Memory B cell (primary cell): ENCODE results near the gene GIN1.

Experiments used
- ATAC-seq: fragments of 150-1000 bp; cut with Tn5 transposase; 2 replicates; pipeline ENCODE4 v1.10.0; 2021; ENCODE audit warnings: low read depth, mild to moderate bottlenecking, moderate library complexity
- DNase-seq, 2 donors: peaks; one replicate each; pipeline ENCODE4 v3.0.0; 2022; ENCODE audit warnings: low spot score in 2 of 2
- H3K27ac Mint-ChIP-seq: one replicate; pipeline ENCODE4 v1.8.0; 2022; ENCODE audit warnings: mild to moderate bottlenecking, moderate library complexity, mixed read lengths
- H3K27me3 Mint-ChIP-seq: one replicate; pipeline ENCODE4 v1.8.0; 2022; ENCODE audit warnings: mixed read lengths
- H3K36me3 Mint-ChIP-seq: one replicate; pipeline ENCODE4 v1.8.0; 2022; ENCODE audit warnings: mild to moderate bottlenecking, mixed read lengths
- H3K4me1 Mint-ChIP-seq: one replicate; pipeline ENCODE4 v1.8.0; 2022; ENCODE audit warnings: mixed read lengths
- H3K4me3 Mint-ChIP-seq: one replicate; pipeline ENCODE4 v1.8.0; 2022; ENCODE audit warnings: mild to moderate bottlenecking, moderate library complexity, mixed read lengths
- H3K9me3 Mint-ChIP-seq: one replicate; pipeline ENCODE4 v1.8.0; 2022; ENCODE audit warnings: mixed read lengths

GIN1 gene

GRCh38 chr5:103126557-103126956, 6.6 kb upstream of the GIN1 start:
- ATAC-seq = no peak
- H3K36me3 Mint-ChIP-seq = peaks cover 8% of the 10 kb centered on the region
- H3K9me3 Mint-ChIP-seq = no peaks in the 10 kb centered on the region
- no peaks in the 10 kb centered on the region for H3K27me3 Mint-ChIP-seq
- H3K4me3 Mint-ChIP-seq = no peak overlapping the region
- DNase-seq = no peak
- H3K27ac Mint-ChIP-seq = no peak overlapping the region
- peaks cover 30% of the 10 kb centered on the region for H3K4me1 Mint-ChIP-seq

GRCh38 chr5:103122242-103122641, 2.3 kb upstream of the GIN1 start:
- DNase-seq (no peak), ATAC-seq (no peak)
- no peak overlapping the region for H3K4me3 Mint-ChIP-seq
- H3K36me3 Mint-ChIP-seq = peaks cover 7% of the 10 kb centered on the region
- H3K9me3 Mint-ChIP-seq = no peaks in the 10 kb centered on the region
- peaks cover 33% of the 10 kb centered on the region for H3K4me1 Mint-ChIP-seq
- no peak overlapping the region for H3K27ac Mint-ChIP-seq
- H3K27me3 Mint-ChIP-seq = no peaks in the 10 kb centered on the region

- peak overlapping the region; percentile 95 for H3K4me3 Mint-ChIP-seq
- peak overlapping the region; percentile 98 for H3K27ac Mint-ChIP-seq
- no peaks in the 10 kb centered on the region for H3K27me3 Mint-ChIP-seq
- peak; percentile 2 for ATAC-seq
- H3K36me3 Mint-ChIP-seq = peaks cover 7% of the 10 kb centered on the region
- no peak for DNase-seq
- H3K4me1 Mint-ChIP-seq = peaks cover 29% of the 10 kb centered on the region
- no peaks in the 10 kb centered on the region for H3K9me3 Mint-ChIP-seq
Measured at GRCh38 chr5:103120607-103121200, 766 bp upstream of the GIN1 start.

GRCh38 chr5:103119070-103119764, 721 bp downstream of the GIN1 start:
- H3K27me3 Mint-ChIP-seq = no peaks in the 10 kb centered on the region
- DNase-seq = no peak
- H3K4me1 Mint-ChIP-seq = peaks cover 34% of the 10 kb centered on the region
- H3K27ac Mint-ChIP-seq = peak overlapping the region; percentile 98
- no peak for ATAC-seq
- H3K4me3 Mint-ChIP-seq = peak overlapping the region; percentile 95
- no peaks in the 10 kb centered on the region for H3K9me3 Mint-ChIP-seq
- peaks cover 8% of the 10 kb centered on the region for H3K36me3 Mint-ChIP-seq

- Mint-ChIP-seq H3K9me3 (no peaks in the 10 kb centered on the region), H3K36me3 (peaks cover 7% of the 10 kb centered on the region), H3K27me3 (no peaks in the 10 kb centered on the region), H3K4me3 (no peak overlapping the region), H3K27ac (no peak overlapping the region), H3K4me1 (peaks cover 32% of the 10 kb centered on the region)
- no peak for DNase-seq
- no peak for ATAC-seq
Measured at GRCh38 chr5:103117471-103117991, 2.4 kb downstream of the GIN1 start.

- peak overlapping the region; percentile 8 for H3K27ac Mint-ChIP-seq
- H3K36me3 Mint-ChIP-seq = peaks cover 8% of the 10 kb centered on the region
- DNase-seq (no peak), ATAC-seq (no peak)
- H3K27me3 Mint-ChIP-seq = no peaks in the 10 kb centered on the region
- no peak overlapping the region for H3K4me3 Mint-ChIP-seq
- H3K4me1 Mint-ChIP-seq = peaks cover 20% of the 10 kb centered on the region
- H3K9me3 Mint-ChIP-seq = peaks cover 1% of the 10 kb centered on the region
Measured at GRCh38 chr5:103114440-103114839, 5.5 kb downstream of the GIN1 start.

- ATAC-seq (no peak), DNase-seq (no peak)
- Mint-ChIP-seq H3K27me3 (no peaks in the 10 kb centered on the region), H3K4me1 (peaks cover 15% of the 10 kb centered on the region), H3K27ac (no peak overlapping the region), H3K9me3 (peaks cover 1% of the 10 kb centered on the region), H3K4me3 (no peak overlapping the region), H3K36me3 (peaks cover 10% of the 10 kb centered on the region)
Measured at GRCh38 chr5:103112910-103113309, 7.0 kb downstream of the GIN1 start.

- Mint-ChIP-seq H3K36me3 (peaks cover 10% of the 10 kb centered on the region), H3K27me3 (no peaks in the 10 kb centered on the region), H3K27ac (no peak overlapping the region), H3K9me3 (peaks cover 1% of the 10 kb centered on the region), H3K4me3 (no peak overlapping the region), H3K4me1 (peaks cover 15% of the 10 kb centered on the region)
- no peak for ATAC-seq
- no peak for DNase-seq
Measured at GRCh38 chr5:103111468-103111867, 8.5 kb downstream of the GIN1 start.

- Mint-ChIP-seq H3K4me3 (no peak overlapping the region), H3K9me3 (peaks cover 1% of the 10 kb centered on the region), H3K4me1 (peaks cover 15% of the 10 kb centered on the region), H3K36me3 (peaks cover 10% of the 10 kb centered on the region), H3K27me3 (no peaks in the 10 kb centered on the region), H3K27ac (no peak overlapping the region)
- ATAC-seq (no peak), DNase-seq (no peak)
Measured at GRCh38 chr5:103110403-103110802, 9.5 kb downstream of the GIN1 start.

- Mint-ChIP-seq H3K4me3 (no peak overlapping the region), H3K9me3 (peaks cover 1% of the 10 kb centered on the region), H3K36me3 (peaks cover 9% of the 10 kb centered on the region), H3K4me1 (peaks cover 7% of the 10 kb centered on the region), H3K27me3 (no peaks in the 10 kb centered on the region), H3K27ac (no peak overlapping the region)
- no peak for ATAC-seq
- DNase-seq = no peak
Measured at GRCh38 chr5:103109277-103109676, 10.7 kb downstream of the GIN1 start.

GRCh38 chr5:103108086-103108485, 11.9 kb downstream of the GIN1 start:
- Mint-ChIP-seq H3K27me3 (no peaks in the 10 kb centered on the region), H3K4me1 (peaks cover 6% of the 10 kb centered on the region), H3K36me3 (peaks cover 10% of the 10 kb centered on the region), H3K4me3 (no peak overlapping the region), H3K27ac (no peak overlapping the region), H3K9me3 (peaks cover 1% of the 10 kb centered on the region)
- no peak for ATAC-seq
- no peak for DNase-seq

- ATAC-seq = no peak
- H3K9me3 Mint-ChIP-seq = no peaks in the 10 kb centered on the region
- DNase-seq = no peak
Measured at GRCh38 chr5:103102234-103102633, 17.7 kb downstream of the GIN1 start.

GRCh38 chr5:103101079-103101750, 18.7 kb downstream of the GIN1 start:
- Mint-ChIP-seq H3K27me3 (no peaks in the 10 kb centered on the region), H3K4me1 (no peaks in the 10 kb centered on the region), H3K36me3 (peaks cover 15% of the 10 kb centered on the region), H3K27ac (no peak overlapping the region), H3K4me3 (no peak overlapping the region), H3K9me3 (no peaks in the 10 kb centered on the region)
- ATAC-seq (no peak), DNase-seq (no peak)

More at GRCh38 chr5:103102234-103102633, 17.7 kb downstream of the GIN1 start:
- Mint-ChIP-seq H3K4me3 (no peak overlapping the region), H3K27me3 (no peaks in the 10 kb centered on the region), H3K4me1 (no peaks in the 10 kb centered on the region), H3K36me3 (peaks cover 12% of the 10 kb centered on the region), H3K27ac (no peak overlapping the region)

GRCh38 chr5:103098993-103099392, 20.9 kb downstream of the GIN1 start:
- Mint-ChIP-seq H3K36me3 (peaks cover 19% of the 10 kb centered on the region), H3K27me3 (no peaks in the 10 kb centered on the region), H3K27ac (no peak overlapping the region), H3K4me3 (no peak overlapping the region), H3K9me3 (no peaks in the 10 kb centered on the region), H3K4me1 (no peaks in the 10 kb centered on the region)
- no peak for DNase-seq
- ATAC-seq = no peak
